GM18526 (cell line): ENCODE data around the gene TENT4A.

Source experiments
- POLR2A ChIP-seq: IDR thresholded peaks from 3 replicates; pipeline ENCODE4 v1.6.1; 2011; ENCODE audit not compliant: insufficient read length; ENCODE audit errors: extremely low read depth

The TENT4A gene

GRCh38 chr5:6785161-6785860 is 72.1 kb downstream of the TENT4A start:
- TF ChIP-seq POLR2A: no peak

- no peak for TF ChIP-seq POLR2A
Measured at GRCh38 chr5:6785861-6786180, 72.6 kb downstream of the TENT4A start.

- no peak for TF ChIP-seq POLR2A
Measured at GRCh38 chr5:6786786-6787495, 73.7 kb downstream of the TENT4A start.

GRCh38 chr5:6787941-6788340 is 74.7 kb downstream of the TENT4A start:
- TF ChIP-seq POLR2A: no peak

GRCh38 chr5:6788439-6788838 is 75.2 kb downstream of the TENT4A start:
- no peak for TF ChIP-seq POLR2A

GRCh38 chr5:6788956-6789649 is 75.9 kb downstream of the TENT4A start:
- no peak for TF ChIP-seq POLR2A

GRCh38 chr5:6790346-6790865 is 77.2 kb downstream of the TENT4A start:
- no peak for TF ChIP-seq POLR2A

GRCh38 chr5:6791031-6791430 is 77.8 kb downstream of the TENT4A start:
- TF ChIP-seq POLR2A: no peak

GRCh38 chr5:6792376-6792775 is 79.1 kb downstream of the TENT4A start:
- no peak for TF ChIP-seq POLR2A

GRCh38 chr5:6792911-6793471 is 79.8 kb downstream of the TENT4A start:
- TF ChIP-seq POLR2A: no peak

GRCh38 chr5:6801236-6801635 is 88.0 kb downstream of the TENT4A start:
- TF ChIP-seq POLR2A: no peak

- TF ChIP-seq POLR2A: no peak
Measured at GRCh38 chr5:6803981-6804550, 90.8 kb downstream of the TENT4A start.

GRCh38 chr5:6804766-6805501 is 91.7 kb downstream of the TENT4A start:
- no peak for TF ChIP-seq POLR2A

- no peak for TF ChIP-seq POLR2A
Measured at GRCh38 chr5:6805841-6806240, 92.6 kb downstream of the TENT4A start.
